OCI-LY7 (cell line): ENCODE measurements around the gene EFCAB11. TPM values are rescaled to one million over a fixed set of nuclear protein-coding genes. Genes with fewer than 3 reads are reported as not detected.

Experiments used
- BruUV-seq: library from RNA; stranded (reverse); fragments of 400-500 nt; replicated peaks from 2 replicates; lab custom pipeline; 2021; lab: Mats Ljungman, UMichigan
- CTCF ChIA-PET: fragments of 300-600 bp; sonication (Branson Sonifier 250); formaldehyde crosslinking; loops from one replicate; lab custom pipeline; 2022; ENCODE audit warnings: antibody characterized with exemption; ENCODE audit not compliant: unreplicated experiment; lab: Charles Lee
- POLR2A ChIA-PET: fragments of 300-600 bp; sonication (Branson Sonifier 250); formaldehyde crosslinking; loops from one replicate; lab custom pipeline; 2022; ENCODE audit warnings: antibody characterized with exemption; lab: Charles Lee
- DNase-seq: peaks from one replicate; pipeline ENCODE4 v3.0.0-alpha.2; 2015; ENCODE audit warnings: low spot score
- H2AFZ ChIP-seq: fragments of 200-600 bp; sonication (generic), shearing (Covaris generic); 2 replicates; pipeline ENCODE4 v1.6.1; 2014; ENCODE audit warnings: mild to moderate bottlenecking, antibody characterized with exemption, low read length, moderate library complexity
- H3K27ac ChIP-seq: fragments of 200-600 bp; sonication (generic); 2 replicates; pipeline ENCODE4 v1.5.1; 2014; ENCODE audit warnings: mixed run types, low read depth, mild to moderate bottlenecking, moderate library complexity, low read length, inconsistent platforms; ENCODE audit not compliant: poor library complexity, severe bottlenecking
- H3K36me3 ChIP-seq: fragments of 200-600 bp; sonication (generic); 2 replicates; pipeline ENCODE4 v1.6.1; 2014; ENCODE audit warnings: mild to moderate bottlenecking, antibody characterized with exemption, low read length, moderate library complexity, mixed read lengths; ENCODE audit not compliant: insufficient read depth
- H3K4me1 ChIP-seq: fragments of 200-600 bp; sonication (generic); 2 replicates; pipeline ENCODE4 v1.5.1; 2014; ENCODE audit warnings: mild to moderate bottlenecking, low read length; ENCODE audit not compliant: insufficient read depth, poor library complexity, severe bottlenecking
- H3K4me2 ChIP-seq: fragments of 200-600 bp; sonication (generic); 2 replicates; pipeline ENCODE4 v1.6.1; 2014; ENCODE audit warnings: mild to moderate bottlenecking, low read length
- H3K4me3 ChIP-seq: fragments of 200-600 bp; sonication (generic); 2 replicates; pipeline ENCODE4 v1.5.1; 2014; ENCODE audit warnings: mild to moderate bottlenecking, low read depth, low read length; ENCODE audit not compliant: poor library complexity, severe bottlenecking
- H3K79me2 ChIP-seq: fragments of 200-600 bp; sonication (generic); 2 replicates; pipeline ENCODE4 v1.6.1; 2016; ENCODE audit warnings: low read depth, mild to moderate bottlenecking, low read length, moderate library complexity, mixed read lengths; ENCODE audit not compliant: insufficient read depth
- H3K9me2 ChIP-seq: fragments of 200-600 bp; sonication (generic); 2 replicates; pipeline ENCODE4 v1.6.1; 2016; ENCODE audit warnings: mild to moderate bottlenecking, low read length, mixed read lengths; ENCODE audit not compliant: insufficient read depth
- H3K9me3 ChIP-seq: fragments of 200-600 bp; sonication (generic); 2 replicates; pipeline ENCODE4 v1.6.1; 2014; ENCODE audit warnings: mild to moderate bottlenecking, mixed run types, low read length, mixed read lengths
- H4K20me1 ChIP-seq: fragments of 200-600 bp; sonication (generic); 2 replicates; pipeline ENCODE4 v1.6.1; 2014; ENCODE audit warnings: mild to moderate bottlenecking, antibody characterized with exemption, low read length, moderate library complexity, mixed read lengths; ENCODE audit not compliant: insufficient read depth
- CTCF ChIP-seq: fragments of 200-600 bp; sonication (generic); conservative IDR thresholded peaks from 2 replicates; pipeline ENCODE4 v1.5.1; 2014; ENCODE audit warnings: mild to moderate bottlenecking, antibody characterized with exemption, low read length, moderate library complexity, mixed read lengths
- EZH2phosphoT487 ChIP-seq: fragments of 200-600 bp; sonication (generic); IDR thresholded peaks from 2 replicates; pipeline ENCODE4 v1.6.1; 2018; ENCODE audit warnings: low read depth, borderline replicate concordance, mild to moderate bottlenecking, mixed run types, antibody characterized with exemption, low read length, moderate library complexity, mixed read lengths
- intact Hi-C: fragments of 100-400 bp; cut with micrococcal nuclease; formaldehyde crosslinking; loops from one replicate; pipeline ENCODE4 v1.10.0; 2022; ENCODE audit not compliant: unreplicated experiment
- total RNA-seq, 2 experiments: library from RNA; depleted of rRNA in 1 of 2; stranded (reverse); fragments of >200 nt in 1 of 2; shearing (Covaris generic) in 1 of 2; gene quantifications; 2 replicates each; pipeline ENCODE4 v1.2.3, GENCODE V29; 2014 to 2022

EFCAB11 gene
- total RNA-seq, 2 experiments from 2014 or later = 9.3 to 29.5 TPM

DNA sequence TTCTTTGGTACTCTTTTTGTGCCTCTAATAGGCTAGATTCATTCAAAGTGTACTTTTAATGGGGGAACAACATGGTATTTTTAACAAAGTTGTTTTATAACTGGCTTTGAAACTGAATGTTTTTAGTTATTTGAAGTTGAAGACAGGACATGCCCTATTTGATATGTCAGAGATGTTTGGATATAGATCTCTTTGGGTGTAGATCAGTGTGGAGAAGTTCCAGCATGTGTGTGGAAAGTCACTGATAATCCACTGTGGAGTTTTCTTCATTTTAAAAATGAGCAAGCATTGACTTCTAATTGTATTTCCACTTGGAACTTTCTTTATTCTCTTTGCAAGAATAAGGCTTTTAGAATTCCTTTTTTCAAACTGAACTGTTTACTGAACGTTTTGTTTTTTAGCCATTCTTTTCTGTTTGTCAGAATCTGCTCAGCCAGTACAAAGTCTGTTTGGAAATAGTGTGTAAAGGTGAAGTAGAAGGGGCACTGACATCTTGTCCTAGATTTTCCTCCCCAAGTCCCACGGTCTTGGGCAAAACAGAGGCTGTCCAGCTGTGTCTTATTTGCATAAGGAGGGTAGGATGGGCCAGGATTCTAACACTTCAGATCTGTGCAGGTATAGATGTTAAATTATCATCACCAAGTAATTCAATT lies 36.2 kb upstream of the EFCAB11 start:
- intact Hi-C loops = no loop called here
- H3K79me2 ChIP-seq = no peaks in the 10 kb centered on the region
- H3K4me3 ChIP-seq = no peak overlapping the region
- H3K4me1 ChIP-seq = no peaks in the 10 kb centered on the region
- H3K9me2 ChIP-seq = no peaks in the 10 kb centered on the region
- DNase-seq = no peak
- TSS peak; percentile 6 for BruUV-seq
- ChIA-PET POLR2A (no interaction called here), CTCF (no interaction called here)
- TF ChIP-seq EZH2phosphoT487 (no peak), CTCF (no peak)
- H3K4me2 ChIP-seq = no peak overlapping the region
- H3K27ac ChIP-seq = no peak overlapping the region
- H3K36me3 ChIP-seq = peaks cover 99% of the 10 kb centered on the region
- H2AFZ ChIP-seq = no peak overlapping the region
- H3K9me3 ChIP-seq = no peaks in the 10 kb centered on the region
- no peaks in the 10 kb centered on the region for H4K20me1 ChIP-seq

- Histone ChIP-seq H3K9me2 (no peaks in the 10 kb centered on the region), H2AFZ (no peak overlapping the region), H3K27ac (no peak overlapping the region), H3K79me2 (no peaks in the 10 kb centered on the region), H3K4me1 (no peaks in the 10 kb centered on the region), H3K4me3 (no peak overlapping the region), H3K36me3 (peaks cover 98% of the 10 kb centered on the region), H4K20me1 (no peaks in the 10 kb centered on the region), H3K9me3 (no peaks in the 10 kb centered on the region), H3K4me2 (no peak overlapping the region)
- ChIA-PET POLR2A (no interaction called here), CTCF (no interaction called here)
- DNase-seq = no peak
- BruUV-seq = no TSS peak
- intact Hi-C loops = no loop called here
- no peak for TF ChIP-seq EZH2phosphoT487
- TF ChIP-seq CTCF = no peak
Observed at GRCh38 chr14:89990218-89990617, 35.7 kb upstream of the EFCAB11 start.

DNA sequence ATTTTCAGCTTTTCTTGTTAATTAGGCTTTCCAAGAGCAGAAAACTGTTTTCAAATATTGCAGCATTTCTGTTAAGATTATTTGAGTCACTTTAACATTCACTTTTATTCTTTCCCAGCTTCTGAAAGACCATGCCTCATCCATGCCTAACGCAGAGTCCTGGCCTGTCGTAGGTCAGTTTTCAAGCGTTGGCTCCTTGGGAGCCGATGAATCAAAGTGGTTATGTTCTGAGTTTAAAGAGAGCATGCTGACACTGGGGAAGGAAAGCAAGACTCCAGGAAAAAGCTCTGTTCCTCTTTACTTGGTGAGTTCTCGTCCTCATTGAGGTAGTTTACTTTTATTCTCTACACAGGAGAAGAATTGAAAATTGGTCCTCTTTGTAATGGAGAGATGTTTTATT lies 34.3 kb upstream of the EFCAB11 start:
- TF ChIP-seq EZH2phosphoT487 (no peak), CTCF (no peak)
- H3K27ac ChIP-seq = no peak overlapping the region
- H4K20me1 ChIP-seq = no peaks in the 10 kb centered on the region
- intact Hi-C loops = no loop called here
- H3K4me1 ChIP-seq = no peaks in the 10 kb centered on the region
- no peak overlapping the region for H3K4me3 ChIP-seq
- peaks cover 97% of the 10 kb centered on the region for H3K36me3 ChIP-seq
- DNase-seq = no peak
- no peaks in the 10 kb centered on the region for H3K79me2 ChIP-seq
- no peak overlapping the region for H3K4me2 ChIP-seq
- no TSS peak for BruUV-seq
- POLR2A ChIA-PET = interaction anchor here (0.6 to 1.0 kb wide), 3 partner anchors 10 to 434 kb away, joined by 3 to 4 read pairs (median 3); no protein-coding TSS in a partner anchor
- H3K9me3 ChIP-seq = no peaks in the 10 kb centered on the region
- H2AFZ ChIP-seq = no peak overlapping the region
- CTCF ChIA-PET = no interaction called here
- no peaks in the 10 kb centered on the region for H3K9me2 ChIP-seq
